Measurements from ENCODE around the gene ATP13A1.

DNA sequence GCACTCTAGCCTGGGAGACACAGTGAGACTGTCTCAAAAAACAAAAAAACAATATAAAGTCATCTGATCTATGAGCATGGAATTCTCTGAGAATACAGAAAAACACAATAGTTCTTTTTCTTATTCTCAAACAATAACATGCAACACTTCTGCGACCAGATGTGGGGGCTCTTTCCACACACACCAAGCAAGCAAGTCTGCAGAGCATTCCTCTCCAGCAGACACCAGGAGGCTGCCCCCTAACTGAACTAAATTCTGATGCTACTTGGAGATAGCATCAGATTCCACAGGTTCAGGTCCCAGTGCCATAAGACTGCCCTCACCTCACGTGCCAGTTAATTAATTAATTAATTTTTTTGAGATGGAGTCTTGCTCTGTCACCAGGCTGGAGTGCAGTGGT, 32.9 kb upstream of the ATP13A1 start:
- TF ChIP-seq, protein P1, sequence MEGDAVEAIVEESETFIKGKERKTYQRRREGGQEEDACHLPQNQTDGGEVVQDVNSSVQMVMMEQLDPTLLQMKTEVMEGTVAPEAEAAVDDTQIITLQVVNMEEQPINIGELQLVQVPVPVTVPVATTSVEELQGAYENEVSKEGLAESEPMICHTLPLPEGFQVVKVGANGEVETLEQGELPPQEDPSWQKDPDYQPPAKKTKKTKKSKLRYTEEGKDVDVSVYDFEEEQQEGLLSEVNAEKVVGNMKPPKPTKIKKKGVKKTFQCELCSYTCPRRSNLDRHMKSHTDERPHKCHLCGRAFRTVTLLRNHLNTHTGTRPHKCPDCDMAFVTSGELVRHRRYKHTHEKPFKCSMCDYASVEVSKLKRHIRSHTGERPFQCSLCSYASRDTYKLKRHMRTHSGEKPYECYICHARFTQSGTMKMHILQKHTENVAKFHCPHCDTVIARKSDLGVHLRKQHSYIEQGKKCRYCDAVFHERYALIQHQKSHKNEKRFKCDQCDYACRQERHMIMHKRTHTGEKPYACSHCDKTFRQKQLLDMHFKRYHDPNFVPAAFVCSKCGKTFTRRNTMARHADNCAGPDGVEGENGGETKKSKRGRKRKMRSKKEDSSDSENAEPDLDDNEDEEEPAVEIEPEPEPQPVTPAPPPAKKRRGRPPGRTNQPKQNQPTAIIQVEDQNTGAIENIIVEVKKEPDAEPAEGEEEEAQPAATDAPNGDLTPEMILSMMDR (IDR thresholded peaks at IDR 0.05) = no peak
- no peak for TF ChIP-seq POLR2A (IDR thresholded peaks at IDR 0.05)

Data from Peyer's patch (tissue), 4 donors.